ENCODE measurements around the gene ADORA2A.

The ADORA2A gene

DNA sequence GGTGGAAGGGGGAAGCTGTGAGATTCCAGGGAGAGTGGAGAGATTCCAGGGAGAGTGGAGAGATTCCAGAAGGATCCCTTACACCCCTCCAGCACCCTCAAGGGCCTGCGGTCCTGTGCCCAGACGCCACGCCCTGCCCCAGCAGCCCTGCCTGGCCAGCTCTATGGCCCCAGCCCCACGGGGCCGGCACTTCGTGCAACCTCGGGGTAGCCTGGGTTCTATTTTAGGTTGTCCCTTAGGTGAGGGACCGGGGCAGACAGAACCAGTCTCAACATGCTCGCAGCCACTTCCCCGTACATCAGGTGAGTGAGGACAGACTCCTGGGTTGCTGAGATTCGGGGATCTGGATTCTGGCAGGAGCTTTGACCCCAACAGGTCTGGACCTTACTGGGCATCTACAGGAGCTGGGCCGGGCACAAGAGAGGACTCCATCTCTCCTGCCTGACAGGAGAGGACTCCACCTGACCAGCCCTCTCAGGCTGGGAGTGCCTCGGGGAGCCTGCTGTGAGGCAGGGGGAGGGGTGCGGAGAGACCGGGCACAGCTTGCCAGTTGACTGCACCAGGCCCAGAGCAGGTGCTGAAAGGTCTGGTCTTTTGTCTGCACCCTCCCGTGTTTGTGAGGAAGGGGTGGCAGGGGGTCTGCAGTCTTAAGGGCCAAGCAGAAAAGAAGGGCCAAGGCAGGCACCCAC, 8.5 kb upstream of the ADORA2A start:
- no peak for DNase-seq (ENCODE audit: low spot score)

DNA sequence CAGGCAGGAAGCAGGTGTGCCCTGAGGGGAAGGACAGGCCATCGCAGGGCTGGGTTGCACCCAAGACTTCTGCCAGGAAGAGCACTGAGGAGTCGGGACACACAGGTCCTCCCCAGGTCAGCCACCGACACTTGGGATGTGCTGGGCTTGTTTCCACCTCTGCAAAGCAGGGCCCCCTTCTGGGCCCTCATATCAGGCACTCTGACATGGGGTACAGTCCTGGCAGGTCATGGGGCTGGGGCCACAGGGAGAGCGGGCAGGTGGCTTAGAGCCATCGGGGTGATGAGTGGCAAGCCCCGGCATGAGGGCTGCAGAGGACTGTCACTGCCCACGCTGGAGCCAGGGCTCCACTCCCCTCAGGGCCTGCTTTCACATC, 7.9 kb upstream of the ADORA2A start:
- no peak for DNase-seq (ENCODE audit: low spot score)

DNA sequence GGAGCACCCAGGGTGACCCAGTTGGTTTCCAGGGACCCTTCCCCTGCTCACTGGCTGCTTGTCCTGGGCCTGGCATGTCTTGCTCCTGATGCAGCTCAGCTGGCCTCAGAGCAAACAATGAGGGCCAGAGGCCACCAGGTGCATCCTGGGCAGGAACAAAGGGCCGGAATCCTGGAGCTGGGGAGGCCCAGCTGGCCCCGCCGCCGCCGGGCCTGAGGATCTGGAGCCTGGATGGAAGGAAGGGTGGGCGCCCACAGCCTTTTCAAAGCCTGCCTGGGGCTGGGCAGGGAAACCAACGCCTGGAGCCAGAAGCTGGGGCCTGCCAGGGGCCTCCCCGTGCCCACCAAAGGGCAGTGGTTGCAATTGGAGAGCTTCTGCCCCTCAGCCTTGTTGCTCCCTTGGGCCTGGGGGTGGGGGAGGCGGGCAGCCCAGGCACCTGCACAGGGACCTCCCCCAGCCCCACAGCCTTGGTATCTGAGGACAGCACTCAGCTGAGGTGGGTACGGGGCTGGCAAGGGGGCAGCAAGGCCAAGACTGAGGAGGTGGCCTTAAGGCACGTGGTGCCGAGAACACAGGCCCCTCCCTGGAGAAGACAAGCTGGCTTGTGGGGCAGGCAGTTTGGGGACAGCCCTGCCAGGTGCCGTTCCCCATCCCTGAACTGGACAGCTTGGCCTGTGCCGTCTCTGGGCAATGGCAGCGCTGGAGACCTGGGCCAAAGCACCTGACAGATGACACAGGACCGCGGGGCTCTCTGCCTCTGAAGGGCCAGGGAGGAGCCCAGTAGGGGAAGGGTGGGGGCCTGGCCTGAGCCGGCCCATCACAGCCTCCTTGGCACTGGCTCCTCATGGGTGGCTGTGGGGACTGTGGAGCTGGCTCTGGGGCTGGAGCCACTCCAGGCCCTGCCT, 7.1 kb upstream of the ADORA2A start:
- DNase-seq (ENCODE audit: low spot score), result no peak

DNA sequence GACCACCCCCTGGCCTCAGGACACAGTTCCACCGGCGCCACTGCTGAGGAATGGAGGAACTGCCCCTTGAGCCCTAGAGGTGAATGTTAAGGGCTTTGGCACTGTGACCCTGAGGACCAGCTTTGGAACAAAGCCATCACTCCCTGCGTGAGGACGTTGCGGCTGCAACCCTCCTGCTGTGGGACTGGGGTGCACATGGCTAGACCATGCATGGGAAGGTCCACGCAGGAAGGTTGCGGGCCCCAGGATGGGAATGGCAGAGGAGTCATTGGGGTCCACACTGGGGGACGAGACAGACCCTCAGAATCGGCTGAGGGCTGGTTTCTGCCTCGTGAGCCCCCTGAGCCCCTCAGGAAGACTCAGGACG, 6.4 kb upstream of the ADORA2A start:
- no peak for DNase-seq (ENCODE audit: low spot score)

DNA sequence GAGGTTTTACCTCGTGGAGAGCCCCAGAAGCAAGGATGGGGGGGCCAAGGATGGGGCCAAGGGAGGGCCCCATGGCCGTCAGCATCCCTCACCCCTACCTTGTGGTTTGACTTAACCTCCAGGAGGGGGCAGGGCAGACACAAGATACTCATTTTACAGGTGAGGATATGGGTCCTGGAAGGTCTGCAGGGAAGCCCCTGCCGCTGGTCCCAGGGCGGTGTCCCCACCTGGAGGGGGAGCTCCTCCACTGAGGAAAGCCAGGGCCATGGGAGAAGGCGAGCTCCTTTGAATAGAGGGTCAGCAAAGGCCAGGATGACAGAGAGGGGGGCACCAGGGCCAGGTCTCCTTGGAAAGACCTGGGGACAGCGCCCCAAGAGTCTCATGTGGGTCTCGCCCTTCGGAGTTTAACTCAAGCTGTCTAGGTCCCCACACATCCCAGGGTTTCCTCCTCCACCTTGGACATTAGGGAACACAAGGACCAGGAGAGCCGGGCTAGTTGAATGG, 5.9 kb upstream of the ADORA2A start:
- DNase-seq (ENCODE audit: low spot score), result no peak

DNA sequence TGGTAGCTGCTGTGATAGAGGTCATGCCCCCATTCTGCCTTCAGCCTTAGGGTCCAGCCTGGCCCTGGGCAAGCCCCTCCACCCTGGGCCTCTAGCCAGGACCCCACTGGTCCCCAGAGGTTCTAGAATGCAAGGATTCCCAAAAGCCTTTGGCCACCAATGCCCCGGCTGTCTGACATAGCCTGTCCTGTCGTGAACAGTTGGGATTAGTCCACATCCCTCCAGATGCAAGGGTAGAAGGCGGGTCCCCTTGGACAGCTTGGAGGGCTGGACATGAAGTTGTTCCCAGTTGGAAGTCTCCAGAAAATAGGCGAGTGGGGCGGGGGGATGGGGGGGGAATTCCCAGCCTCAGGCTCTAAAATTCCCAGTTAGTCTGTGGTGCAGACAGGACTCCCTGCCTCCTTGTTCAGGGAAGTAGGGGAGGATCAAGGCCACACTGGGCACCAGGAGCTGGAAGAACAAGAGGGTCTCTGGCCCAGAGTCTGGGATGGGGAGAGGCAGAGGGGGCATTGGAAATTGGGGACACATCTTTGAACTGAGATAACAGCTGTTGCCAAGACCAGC, 5.2 kb upstream of the ADORA2A start:
- no peak for DNase-seq (ENCODE audit: low spot score)

DNA sequence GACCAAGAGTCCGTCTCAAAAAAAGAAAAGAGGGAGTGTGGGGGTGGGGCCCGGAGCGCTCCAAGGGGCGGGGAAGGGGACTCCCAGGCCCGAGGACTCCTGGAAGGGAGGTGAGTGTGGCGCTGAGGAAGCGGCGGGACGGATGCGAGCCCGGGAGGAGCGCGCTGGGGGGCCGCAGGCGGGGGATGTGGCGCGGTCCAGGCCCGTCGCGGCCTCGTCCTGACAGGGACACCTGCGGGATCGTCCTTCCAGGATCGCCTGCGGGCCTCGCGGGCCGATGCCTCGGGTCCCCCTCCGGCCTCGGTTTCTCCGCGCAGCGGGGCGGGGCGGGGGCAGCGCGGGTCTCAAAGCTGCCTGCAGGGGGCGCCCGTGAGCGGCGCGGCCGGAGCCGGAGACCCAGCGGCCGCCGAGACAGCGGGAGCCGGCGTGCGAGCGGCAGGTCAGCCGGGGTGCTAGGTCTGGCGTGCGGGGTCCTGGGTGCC, 3.8 kb upstream of the ADORA2A start:
- no peak for DNase-seq (ENCODE audit: low spot score)

DNA sequence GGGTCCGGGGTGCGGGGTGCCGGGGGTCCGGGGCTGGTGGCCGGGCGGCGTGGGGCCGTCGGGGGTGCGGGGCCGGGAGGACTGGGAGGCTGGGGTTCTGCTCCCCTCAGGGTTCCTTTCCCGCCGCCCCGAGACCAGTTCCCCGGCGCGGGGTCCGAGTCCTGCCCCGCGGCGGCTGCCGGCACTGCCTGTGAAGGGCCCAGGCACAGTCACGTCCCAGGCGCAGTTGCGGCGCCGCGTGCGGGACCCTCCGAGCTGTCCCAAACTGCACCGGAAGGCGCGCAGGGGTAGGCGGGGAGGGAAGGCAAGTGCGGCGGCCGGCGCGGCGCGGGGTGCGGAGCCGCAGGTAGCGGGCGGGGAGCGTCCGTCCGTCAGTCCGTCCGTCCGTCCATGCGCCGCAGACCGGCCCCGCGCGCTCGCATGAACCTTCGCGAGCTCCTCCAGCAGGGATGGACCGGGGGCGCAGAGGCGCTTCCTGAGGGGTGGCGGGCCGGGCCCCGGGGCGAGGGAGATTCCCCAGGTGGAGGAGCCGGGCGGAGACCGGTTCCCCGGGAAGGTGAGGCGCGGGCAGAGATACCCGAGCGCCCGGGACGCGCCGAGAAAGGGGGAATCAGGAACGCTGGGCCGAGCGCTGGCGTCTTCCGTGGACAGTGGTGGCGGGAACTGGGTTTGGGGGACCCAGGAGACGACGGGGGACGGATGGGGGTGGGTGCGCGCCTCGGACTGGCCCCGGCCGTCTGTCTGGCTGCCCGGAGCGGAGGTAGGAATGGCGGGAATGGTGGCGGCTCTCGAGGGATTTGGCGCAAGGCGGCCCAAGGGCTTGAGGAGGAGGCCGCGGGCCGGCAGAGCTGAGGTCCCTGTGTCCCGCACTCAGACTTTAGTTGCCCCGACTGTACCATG, 3.1 kb upstream of the ADORA2A start:
- no peak for DNase-seq (ENCODE audit: low spot score)

DNA sequence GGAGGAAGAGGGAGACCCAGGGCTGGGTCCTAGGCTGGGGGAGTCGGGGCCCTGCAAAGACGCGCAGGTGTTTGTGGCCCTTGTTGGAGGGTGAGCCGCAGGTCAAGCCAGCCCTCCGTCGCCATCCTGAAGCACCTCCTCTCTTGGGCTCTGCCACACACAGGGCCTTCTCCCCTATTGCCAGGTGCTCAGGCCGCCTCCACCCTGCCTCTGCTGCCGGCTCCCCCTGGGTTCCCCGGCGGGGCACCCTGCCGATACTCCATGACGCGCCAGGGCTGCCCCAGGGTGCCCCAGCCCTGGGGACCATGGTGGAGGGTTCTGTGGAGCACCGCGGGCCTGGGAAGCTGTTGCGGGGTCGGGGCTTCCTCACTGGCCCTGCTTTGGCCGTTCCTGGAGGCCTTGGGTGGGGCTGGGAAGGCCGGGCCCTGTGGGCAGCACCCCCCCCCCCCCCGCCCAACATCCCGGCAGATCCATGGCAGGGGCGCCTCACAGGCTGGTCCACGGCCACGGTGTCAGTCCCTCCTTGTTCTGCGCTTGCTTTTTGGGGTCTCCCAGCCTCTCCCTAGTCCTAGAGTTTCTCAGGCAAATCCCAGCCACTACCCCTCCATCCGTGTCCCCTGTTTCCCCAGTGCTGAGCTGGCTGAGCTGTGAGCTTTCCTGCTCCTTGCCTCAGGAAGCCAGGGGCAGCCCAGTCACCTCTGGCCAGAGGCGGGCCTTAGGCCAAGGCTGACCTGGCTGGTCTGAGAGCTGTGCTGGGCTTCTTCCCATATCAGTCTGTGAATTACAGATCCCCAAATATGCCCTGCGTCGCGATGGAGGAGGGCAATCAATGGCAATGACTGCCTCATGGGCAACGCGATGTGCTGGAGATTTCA, 2.3 kb upstream of the ADORA2A start:
- DNase-seq (ENCODE audit: low spot score), result no peak

DNA sequence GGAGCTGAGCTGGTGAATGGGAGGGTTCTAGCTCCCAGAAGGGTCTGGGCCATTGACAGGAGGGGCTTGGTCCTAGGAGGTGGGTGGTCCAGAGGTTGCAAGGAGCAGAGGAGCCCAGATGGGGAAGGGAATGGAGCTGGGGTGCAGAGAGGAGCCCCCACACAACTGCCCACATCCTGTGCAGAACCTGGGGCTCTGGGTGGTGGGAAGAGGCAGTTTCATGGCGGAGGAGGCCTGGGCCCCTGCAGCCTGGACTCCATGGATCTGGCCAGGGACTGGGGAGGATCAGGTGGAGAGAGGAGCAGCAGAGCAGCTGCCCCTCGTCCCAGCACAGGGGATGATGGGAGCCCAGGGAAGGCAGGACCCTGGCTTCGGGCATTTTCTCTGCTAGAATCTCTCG, 963 bp upstream of the ADORA2A start:
- DNase-seq (ENCODE audit: low spot score), result no peak

DNA sequence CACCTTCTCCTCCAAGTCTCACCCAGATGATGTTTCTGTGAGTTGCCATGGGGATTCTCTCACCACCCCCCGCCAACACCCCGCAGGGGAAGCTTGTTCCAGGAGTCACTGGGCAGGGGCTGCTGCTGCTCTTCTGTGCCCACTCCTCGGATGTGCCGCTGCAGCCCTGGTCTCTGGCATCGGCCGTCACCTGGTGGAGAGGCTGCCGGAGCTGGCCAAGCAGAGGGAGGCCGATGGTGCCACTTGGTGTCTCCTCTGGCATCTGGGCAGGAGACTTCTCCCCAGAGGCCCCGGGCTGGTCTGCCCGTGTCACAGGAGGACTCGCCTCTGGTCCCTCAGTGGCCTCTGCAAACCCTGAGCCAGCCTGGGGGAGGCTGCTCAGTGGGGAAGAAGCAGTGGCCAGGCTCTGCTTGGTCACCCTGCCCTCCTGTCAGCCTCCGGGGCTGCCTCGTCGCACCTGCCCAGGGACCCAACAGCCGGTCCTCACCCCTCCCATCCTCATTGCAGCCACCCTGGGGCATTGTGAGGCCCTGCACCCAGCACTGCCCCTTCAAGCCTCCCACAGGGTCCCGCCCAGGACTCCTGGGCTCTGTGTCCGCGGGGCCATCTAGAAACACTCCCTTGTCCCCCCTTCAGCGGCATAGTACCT, 424 bp upstream of the ADORA2A start:
- no peak for DNase-seq (ENCODE audit: low spot score)

DNA sequence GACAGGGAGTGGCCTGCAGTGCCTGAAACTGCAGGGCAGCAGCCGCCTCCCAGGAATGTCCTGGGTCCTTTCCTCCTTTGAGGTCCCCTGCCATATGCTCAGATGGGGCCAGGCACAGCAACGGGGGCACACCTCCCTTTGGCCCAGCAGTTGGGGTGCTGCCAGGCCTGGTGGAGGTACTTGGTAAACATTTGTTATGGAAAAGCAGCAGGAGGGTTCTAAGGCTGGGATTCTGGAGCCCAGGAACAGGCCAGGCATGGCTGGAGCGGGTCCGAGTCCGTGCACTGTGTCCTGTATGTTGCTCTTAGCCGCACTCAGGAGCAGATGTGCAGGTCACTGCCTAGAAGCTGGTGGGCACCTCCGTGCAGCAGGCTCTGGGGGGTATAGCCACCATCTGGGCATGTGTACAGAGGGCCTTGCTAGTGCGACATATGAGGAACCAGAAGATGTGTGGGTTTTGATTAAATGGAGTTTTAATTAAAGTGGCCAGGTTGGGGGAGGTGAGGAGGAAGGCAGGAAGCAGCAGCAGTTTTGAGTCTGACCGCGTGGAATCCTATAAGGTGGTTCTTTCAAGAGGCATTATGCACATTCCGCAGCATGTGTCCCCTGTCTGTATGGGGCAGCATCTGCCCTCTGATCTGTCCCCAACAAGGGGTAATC, 1.5 kb downstream of the ADORA2A start:
- no peak for DNase-seq (ENCODE audit: low spot score)

DNA sequence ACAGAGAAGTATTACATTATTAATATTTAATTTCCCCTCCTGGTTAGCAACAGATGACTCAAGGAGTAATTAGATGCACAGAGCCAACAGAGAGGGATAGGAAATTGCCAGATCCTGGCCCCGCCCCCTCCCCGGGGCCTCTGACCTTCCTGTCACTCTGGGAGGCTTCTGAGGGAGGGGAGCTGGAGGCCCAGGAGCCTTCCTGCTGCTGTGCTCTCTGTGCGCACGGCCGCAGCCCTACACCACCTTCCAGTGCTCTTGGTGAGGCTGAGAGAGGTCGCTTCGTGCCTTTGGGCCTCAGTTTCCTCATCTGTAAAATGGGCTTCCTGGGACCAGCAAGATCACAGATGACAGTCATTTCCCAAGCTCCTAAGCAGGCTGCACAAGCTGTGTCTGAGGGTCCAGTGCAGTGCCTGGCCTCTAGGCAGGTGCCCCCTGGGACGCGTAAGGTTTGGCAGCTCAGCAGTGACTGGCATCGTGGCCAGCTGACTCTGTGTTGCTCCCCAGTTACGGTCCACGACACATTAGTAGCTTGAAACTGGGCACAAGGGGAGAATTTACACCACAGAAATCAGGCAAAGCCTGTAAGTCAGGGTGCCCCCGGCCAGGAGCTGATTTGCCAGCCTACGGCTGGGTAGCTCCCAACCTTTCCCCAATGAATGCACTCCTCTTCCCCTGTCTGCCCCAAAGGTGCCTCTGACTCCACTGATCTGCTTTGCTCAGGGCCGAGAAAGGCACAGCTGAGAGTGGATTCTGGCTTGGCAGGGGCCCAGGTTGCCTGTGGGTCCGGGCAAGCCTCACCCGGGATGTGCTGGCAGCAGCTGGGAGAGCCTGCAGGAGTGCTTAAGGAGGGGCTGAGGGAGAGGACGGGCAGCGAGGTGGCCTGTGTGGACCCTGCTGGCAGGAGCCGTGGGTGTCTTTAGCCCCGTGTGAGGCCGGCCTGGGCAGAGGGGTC, 2.3 kb downstream of the ADORA2A start:
- DNase-seq (ENCODE audit: low spot score), result no peak

DNA sequence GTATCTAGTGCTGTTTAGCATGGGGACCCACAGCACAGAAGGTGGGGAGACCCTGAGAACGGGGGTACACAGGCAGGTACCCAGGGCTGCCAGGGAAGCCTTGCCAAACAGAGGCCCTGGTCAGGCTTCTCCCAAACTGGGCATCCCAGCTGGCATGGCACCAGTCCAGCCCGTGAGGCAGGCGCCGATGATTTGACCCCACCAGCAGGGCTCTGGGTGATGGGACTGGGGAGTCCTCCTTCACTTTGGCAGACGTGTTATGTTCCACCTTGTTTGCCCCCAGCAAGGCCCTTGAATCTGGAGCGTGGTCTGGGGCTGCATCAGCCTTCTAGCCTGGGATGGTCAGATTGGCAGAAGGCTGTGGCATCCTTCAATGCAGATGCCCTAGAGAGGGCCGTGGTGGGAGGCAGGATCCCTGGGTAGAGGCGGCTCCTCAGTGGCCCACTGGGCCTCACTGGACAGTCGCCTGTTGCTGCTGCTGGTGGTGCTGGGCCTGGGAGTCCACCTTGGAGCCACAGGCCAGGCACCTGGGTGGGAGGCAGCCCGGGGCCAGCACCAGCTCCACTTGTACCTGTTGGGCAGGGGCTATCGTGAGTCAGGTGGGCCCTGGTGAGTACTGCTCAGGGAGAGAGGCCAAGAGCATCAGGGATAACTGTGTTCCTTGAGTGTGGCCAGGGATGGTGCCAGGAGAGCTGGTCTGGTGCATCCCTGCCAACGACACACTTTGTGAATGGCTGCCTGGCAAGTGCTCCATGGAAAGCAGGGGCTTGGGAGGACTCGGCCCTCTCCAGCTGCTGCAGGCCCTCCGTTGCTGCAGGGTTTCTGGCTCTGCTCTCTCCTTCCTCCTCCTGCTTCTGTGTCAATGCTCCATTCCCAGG, 3.3 kb downstream of the ADORA2A start:
- DNase-seq (ENCODE audit: low spot score), result no peak

DNA sequence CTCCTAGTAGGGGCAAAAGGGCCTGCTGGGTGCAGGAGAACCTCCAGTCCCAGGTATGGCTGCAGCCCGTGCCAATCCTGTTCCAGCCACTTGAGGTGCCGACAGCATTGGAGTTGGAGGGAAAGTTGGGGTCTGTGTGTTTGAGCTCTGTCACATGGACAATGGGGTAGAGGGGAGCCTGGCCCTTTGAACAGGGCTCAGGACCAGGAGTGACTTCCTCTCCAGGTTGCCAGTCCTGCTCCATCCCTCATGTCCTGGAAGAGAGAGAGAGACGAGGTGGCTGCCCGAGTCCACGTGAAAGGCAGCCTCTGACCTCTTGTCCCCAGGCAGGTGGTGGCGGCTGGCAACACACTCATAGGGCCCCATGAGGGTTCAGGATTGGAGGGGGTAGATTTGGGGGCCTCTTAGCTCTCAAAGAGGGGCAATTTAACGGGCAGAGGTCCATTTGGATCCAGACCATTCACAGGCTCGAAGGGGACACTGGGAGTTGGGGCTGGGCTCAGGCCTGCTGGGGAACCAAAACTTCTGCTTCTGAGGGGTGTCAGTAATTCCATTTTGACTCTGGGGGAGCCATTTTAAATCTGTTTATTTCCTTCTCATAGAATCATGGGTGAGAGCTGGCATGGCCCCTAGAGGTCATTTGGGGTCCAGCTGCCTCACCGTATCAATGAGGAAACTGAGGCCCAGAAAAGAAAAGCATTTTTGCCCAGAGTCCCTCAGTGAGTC, 4.1 kb downstream of the ADORA2A start:
- no peak for DNase-seq (ENCODE audit: low spot score)

DNA sequence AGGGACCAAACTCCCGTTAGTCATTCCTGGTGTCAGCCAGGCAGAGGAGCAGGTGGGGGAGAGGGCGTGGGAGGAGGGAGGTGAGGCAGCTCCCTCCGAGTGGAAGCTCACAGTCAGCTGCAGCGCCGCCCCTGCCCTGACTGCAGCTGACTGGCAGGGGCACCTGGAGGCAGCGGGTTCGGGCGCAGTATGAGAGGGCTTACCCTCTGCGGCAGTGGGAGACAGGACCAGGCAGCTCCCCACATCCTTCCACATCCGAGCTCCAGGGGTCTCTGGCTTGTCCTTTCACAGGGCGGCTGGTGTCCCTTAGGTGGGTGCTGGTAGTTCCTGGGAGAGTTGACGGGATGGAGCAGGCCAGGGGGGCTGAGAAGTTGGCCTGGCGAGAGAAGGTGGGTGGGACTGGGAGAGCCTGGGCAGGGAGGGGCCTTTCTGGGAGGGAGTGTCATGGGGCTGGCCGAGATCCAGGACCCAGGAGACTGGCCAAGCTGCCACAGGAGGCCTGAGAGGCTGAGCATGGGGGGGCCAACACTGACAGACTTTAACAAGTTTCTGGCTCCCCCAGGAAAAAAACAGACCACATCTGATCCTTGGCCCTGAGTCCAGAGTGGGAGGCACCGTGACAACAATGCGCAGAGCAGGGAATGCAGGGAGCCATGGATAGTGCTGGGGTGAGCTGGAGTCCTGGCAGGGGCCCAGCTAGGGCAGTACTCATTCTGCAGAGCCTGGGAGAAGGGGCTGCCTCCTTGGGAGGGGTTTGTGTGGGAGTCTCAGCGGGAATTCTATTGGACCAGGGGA, 4.9 kb downstream of the ADORA2A start:
- peak; percentile 15 for DNase-seq (ENCODE audit: low spot score)
